ENCODE data around the gene BSPH1. TPM values are rescaled to one million over a fixed set of nuclear protein-coding genes. Genes with fewer than 3 reads are reported as not detected.
"Not testable (repeated sequence)": the region's sequence is repeated elsewhere in the genome, so short reads cannot be mapped to it uniquely, and the experiment has no call there.

The BSPH1 gene
- polyA plus RNA-seq, 6 donors from 2014 or later, result not detected

DNA sequence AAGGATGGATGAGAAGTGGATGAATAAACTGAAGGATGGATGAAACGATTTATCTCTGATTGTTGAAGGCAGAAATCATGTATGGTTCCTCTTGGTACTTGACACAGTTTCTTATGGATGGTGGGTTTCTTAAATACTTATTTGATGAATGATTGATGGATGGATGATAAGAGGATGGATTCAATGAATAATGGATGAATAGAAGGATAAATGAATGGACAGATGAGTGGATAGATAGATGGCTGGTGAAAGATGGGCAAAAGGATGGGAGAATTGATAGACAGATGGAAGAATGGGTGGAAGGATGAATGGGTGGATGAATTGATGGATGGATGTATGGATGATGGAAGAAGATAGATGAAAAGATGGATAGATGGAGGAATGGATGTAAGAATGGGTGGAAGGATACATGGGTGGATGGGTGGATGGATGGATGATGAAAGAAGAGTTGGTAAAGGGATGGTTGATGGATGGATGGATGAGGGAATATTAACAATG is 4.3 kb upstream of the BSPH1 start:
- no peaks in the 10 kb centered on the region for H3K36me3 Mint-ChIP-seq
- DNase-seq (no peak), ATAC-seq (ENCODE audit: low read depth in 2 of 2) (no peak)
- H3K9me3 Mint-ChIP-seq, result peaks cover 0 to 5% (median 2%) of the 10 kb centered on the region in 7 donors
- peaks cover 8 to 33% (median 28%) of the 10 kb centered on the region in 3 donors for H3K27me3 Mint-ChIP-seq
- H3K4me3 Mint-ChIP-seq, result no peak overlapping the region
- H3K4me1 Mint-ChIP-seq, result no peaks in the 10 kb centered on the region
- H3K27ac Mint-ChIP-seq, result peak overlapping the region in 1 of 6 donors; percentile 50

DNA sequence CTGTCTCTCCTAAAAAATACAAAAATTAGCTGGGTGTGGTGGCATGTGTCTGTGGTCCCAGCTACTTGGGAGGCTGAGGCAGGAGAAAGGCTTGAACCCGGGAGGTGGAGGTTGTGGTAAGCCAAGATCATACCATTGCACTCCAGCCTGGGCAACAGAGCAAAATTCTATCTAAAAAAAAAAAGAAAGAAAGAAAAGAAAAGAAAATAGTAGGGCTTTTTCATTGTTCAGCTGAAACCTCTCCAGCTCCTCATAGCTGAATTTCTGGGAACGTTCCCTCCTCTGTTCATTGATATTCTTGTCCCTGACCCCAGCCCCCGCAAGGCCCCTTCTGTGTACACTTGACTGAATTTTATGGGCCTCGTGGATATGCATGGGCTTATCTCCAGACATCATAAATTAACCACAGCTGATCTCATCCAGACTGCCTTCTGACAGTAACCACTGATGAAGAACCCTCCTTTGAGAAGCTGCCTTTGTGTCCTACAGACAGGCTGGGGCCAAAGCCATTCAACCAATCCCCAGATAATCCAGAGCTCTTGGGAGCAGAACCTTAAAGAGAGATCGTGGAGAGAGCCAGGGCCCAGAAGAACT is 2.3 kb upstream of the BSPH1 start, which contains the start of gene ELSPBP1:
Gene ELSPBP1, plus strand, starts transcription at position 424 of the 594 bp plus-strand sequence. CDS start 14,036 bp downstream, outside the sequence.
- H3K4me1 Mint-ChIP-seq, result no peaks in the 10 kb centered on the region
- no peaks in the 10 kb centered on the region for H3K36me3 Mint-ChIP-seq
- peaks cover 0 to 5% (median 2%) of the 10 kb centered on the region in 7 donors for H3K9me3 Mint-ChIP-seq
- DNase-seq (no peak), ATAC-seq (ENCODE audit: low read depth in 2 of 2) (no peak)
- H3K4me3 Mint-ChIP-seq, result no peak within 1 kb of the TSS
- H3K27ac Mint-ChIP-seq, result no peak within 1 kb of the TSS
- H3K27me3 Mint-ChIP-seq, result peaks cover 8 to 43% (median 39%) of the 10 kb centered on the region in 3 donors

DNA sequence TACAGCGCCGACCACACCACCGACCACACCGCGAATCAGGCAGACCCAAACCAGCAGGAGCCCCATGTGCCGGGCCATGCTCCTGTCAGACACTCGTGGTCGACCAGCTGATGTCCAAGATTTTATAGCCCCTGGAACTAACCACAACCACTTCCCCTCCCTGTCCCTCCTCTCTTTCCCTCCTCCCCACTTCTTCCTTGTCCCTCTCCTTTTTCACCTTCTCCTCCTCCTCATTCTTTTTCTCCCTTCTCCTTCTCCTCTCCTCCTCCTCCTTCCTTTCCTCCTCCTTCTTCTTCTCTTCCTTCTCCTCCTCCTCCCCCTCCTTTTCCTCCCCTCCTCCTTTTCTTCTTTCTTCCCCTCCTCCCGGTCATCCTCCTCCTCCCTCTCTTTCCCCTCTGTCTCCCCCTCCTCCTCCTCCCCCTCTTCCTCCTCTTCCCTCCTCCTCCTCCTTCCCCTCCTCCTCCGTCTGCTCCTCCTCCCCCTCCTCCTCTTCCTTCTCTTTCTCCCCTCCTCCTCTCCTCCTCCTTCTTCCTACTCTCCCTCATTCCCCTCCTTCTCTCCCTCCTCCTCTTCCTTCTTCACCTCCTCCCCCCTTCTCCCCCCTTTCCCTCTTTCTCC is 670 bp downstream of the BSPH1 start:
- Mint-ChIP-seq H3K4me1 (no peaks in the 10 kb centered on the region), H3K9me3 (peaks cover 0 to 5% (median 0%) of the 10 kb centered on the region in 7 donors), H3K4me3 (peak overlapping the region in 1 of 8 donors; percentile 56), H3K36me3 (no peaks in the 10 kb centered on the region), H3K27me3 (peaks cover 11 to 47% (median 43%) of the 10 kb centered on the region in 3 donors), H3K27ac (no peak overlapping the region)
- no peak for DNase-seq
- ATAC-seq (ENCODE audit: low read depth in 2 of 2), result no peak

DNA sequence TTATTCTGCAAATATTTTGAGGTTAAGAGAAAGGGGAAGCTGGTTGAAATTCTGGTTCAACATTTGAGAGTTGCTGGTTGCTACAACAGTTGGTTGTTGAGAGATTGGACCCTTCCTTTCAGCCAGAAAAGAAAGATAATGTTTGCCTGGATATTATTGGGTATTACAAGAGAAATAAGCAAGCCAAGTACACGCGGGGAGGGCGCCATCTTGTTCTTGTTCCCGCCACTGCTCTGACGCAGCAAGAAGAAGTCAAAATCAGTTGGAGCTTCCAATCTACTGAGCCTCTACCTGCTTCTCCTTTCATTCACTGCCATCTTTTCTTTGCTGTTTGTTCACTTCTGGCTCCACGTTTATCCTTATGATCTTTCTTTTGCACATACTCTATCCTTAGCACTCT is 18.4 kb downstream of the BSPH1 start:
- H3K27me3 Mint-ChIP-seq, result peaks cover 46 to 67% (median 53%) of the 10 kb centered on the region in 3 donors
- peaks cover 0 to 10% (median 0%) of the 10 kb centered on the region in 7 donors for H3K9me3 Mint-ChIP-seq
- H3K27ac Mint-ChIP-seq, result no peak overlapping the region
- no peaks in the 10 kb centered on the region for H3K4me1 Mint-ChIP-seq
- DNase-seq (no peak), ATAC-seq (ENCODE audit: low read depth in 2 of 2) (no peak)
- H3K4me3 Mint-ChIP-seq, result no peak overlapping the region
- no peaks in the 10 kb centered on the region for H3K36me3 Mint-ChIP-seq

DNA sequence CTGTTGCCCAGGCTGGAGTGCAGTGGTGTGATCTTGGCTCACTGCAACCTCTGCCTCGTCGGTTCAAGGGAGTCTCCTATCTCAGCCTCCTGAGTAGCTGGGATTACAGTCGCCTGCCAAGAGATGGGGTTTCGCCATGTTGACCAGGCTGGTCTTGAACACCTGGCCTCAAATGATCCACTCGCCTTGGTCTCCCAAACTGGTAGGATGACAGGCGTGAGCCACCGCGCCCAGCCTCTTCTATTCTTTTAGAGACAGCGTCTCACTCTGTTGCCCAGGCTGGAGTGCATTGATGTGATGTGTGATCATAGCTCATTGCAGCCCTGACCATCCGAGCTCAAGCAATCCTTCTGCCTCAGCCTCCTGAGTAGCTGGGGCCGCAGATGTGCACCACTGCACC is 36.0 kb downstream of the BSPH1 start:
- H3K36me3 Mint-ChIP-seq; H3K4me1 Mint-ChIP-seq; H3K9me3 Mint-ChIP-seq; ATAC-seq (ENCODE audit: low read depth in 2 of 2); DNase-seq; H3K4me3 Mint-ChIP-seq; H3K27ac Mint-ChIP-seq: not testable (repeated sequence)
- H3K27me3 Mint-ChIP-seq, result peaks cover 1 to 10% (median 9%) of the 10 kb centered on the region in 3 donors

DNA sequence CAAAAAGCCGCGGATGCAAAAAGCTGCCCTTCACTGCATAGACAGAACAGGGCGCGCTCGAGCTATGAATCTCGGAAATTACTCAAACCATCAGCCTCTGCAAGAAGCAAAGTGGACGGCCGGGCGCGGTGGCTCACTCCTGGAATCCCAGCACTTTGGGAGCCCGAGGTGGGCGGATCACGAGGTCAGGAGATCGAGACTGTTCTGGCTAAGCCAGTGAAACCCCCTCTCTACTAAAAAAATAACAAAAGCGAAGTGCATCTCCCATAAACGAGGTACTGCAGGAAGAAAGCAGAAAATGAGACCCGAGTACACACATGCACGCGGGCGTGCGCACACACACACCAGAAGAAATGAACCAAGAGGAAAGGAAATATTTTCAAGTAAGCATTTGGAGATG is 39.8 kb downstream of the BSPH1 start:
- not testable (repeated sequence) for H3K27me3 Mint-ChIP-seq; ATAC-seq (ENCODE audit: low read depth in 2 of 2); H3K4me1 Mint-ChIP-seq; H3K27ac Mint-ChIP-seq; H3K4me3 Mint-ChIP-seq; DNase-seq; H3K9me3 Mint-ChIP-seq; H3K36me3 Mint-ChIP-seq

DNA sequence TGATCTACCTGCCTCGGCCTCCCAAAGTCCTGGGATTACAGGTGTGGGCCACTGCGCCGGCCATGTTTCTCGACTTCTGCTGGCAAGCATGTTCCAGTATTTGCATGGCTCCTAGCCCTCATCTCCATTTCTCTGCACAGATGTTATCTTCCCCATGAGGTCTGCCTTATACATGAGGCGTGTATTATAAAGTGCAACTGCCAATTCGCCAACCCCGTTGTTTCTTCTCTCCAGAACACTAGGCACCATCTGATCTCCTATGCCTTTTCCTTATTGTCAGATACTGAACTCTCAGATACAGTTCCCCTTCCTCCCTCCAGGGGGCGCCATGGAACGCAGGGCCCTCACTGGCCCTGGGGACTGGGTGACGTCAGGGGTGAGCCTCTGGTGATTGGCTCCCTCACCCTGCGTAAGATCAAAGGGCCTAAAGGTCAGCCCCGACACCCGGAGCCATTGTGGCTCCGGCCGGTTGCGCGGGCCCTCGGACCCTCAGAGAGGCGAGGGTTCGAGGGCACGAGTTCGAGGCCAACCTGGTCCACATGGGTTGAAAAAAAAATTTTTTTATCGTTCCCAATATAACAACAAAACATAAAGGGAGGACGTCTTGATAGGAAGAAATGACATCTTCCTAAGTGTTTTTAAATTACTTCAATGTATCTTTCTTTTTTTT is 42.0 kb downstream of the BSPH1 start:
- not testable (repeated sequence) for H3K36me3 Mint-ChIP-seq

DNA sequence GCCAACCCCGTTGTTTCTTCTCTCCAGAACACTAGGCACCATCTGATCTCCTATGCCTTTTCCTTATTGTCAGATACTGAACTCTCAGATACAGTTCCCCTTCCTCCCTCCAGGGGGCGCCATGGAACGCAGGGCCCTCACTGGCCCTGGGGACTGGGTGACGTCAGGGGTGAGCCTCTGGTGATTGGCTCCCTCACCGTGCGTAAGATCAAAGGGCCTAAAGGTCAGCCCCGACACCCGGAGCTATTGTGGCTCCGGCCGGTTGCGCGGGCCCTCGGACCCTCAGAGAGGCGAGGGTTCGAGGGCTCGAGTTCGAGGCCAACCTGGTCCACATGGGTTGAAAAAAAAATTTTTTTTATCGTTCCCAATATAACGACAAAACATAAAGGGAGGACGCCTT is 63.4 kb downstream of the BSPH1 start:
- H3K4me3 Mint-ChIP-seq; DNase-seq; ATAC-seq (ENCODE audit: low read depth in 2 of 2); H3K9me3 Mint-ChIP-seq; H3K27ac Mint-ChIP-seq; H3K36me3 Mint-ChIP-seq; H3K27me3 Mint-ChIP-seq; H3K4me1 Mint-ChIP-seq: not testable (repeated sequence)

More for the DNA sequence above, 42.0 kb downstream of the BSPH1 start:
- H3K27me3 Mint-ChIP-seq; ATAC-seq (ENCODE audit: low read depth in 2 of 2); H3K4me1 Mint-ChIP-seq; H3K9me3 Mint-ChIP-seq; H3K27ac Mint-ChIP-seq; H3K4me3 Mint-ChIP-seq; DNase-seq: not testable (repeated sequence)

DNA sequence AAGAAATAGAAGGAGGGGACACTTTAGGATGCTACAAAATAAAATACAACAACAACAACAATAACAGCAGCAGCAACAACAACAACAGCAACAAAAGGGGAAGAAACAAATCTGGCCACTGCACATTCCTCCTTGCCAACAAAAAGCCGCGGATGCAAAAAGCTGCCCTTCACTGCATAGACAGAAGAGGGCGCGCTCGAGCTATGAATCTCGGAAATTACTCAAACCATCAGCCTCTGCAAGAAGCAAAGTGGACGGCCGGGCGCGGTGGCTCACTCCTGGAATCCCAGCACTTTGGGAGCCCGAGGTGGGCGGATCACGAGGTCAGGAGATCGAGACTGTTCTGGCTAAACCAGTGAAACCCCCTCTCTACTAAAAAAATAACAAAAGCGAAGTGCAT is 71.9 kb downstream of the BSPH1 start:
- not testable (repeated sequence) for H3K27ac Mint-ChIP-seq; H3K4me1 Mint-ChIP-seq; H3K36me3 Mint-ChIP-seq; ATAC-seq (ENCODE audit: low read depth in 2 of 2); H3K9me3 Mint-ChIP-seq; H3K4me3 Mint-ChIP-seq; H3K27me3 Mint-ChIP-seq
- peak; percentile 79 for DNase-seq

Other genes with a start within 250 kb of the BSPH1 start
- 100 to 1,000 TPM; 128 to 360 (median 285) TPM for gene NOP53, start 246.6 kb downstream of the BSPH1 start, polyA plus RNA-seq (ENCODE audit: low read depth in 6 of 6)
- 100 to 1,000 TPM in 3 of 6 donors, 10 to 100 TPM in 3; 68.2 to 131 (median 102) TPM for gene SELENOW, start 213.5 kb downstream of the BSPH1 start, polyA plus RNA-seq (ENCODE audit: low read depth in 6 of 6)
- not detected for gene TPRX1, start 187.6 kb downstream of the BSPH1 start, polyA plus RNA-seq (ENCODE audit: low read depth in 6 of 6)
- gene CRX, start 170.2 kb downstream of the BSPH1 start, polyA plus RNA-seq (ENCODE audit: low read depth in 6 of 6), result not detected
- gene TPRX2, start 132.9 kb downstream of the BSPH1 start, polyA plus RNA-seq (ENCODE audit: low read depth in 6 of 6), result not detected
- not detected for gene SULT2A1, start 105.9 kb downstream of the BSPH1 start, polyA plus RNA-seq (ENCODE audit: low read depth in 6 of 6)
- not detected for gene ELSPBP1, start 2.5 kb upstream of the BSPH1 start, polyA plus RNA-seq (ENCODE audit: low read depth in 6 of 6)
- under 1 TPM in 3 of 6 donors, not detected in 3; 0.43 to 0.56 (median 0.50) TPM for gene CABP5, start 51.9 kb upstream of the BSPH1 start, polyA plus RNA-seq (ENCODE audit: low read depth in 6 of 6)
- 10 to 100 TPM in 2 of 6 donors, 1 to 10 TPM in 3, not detected in 1; 1.6 to 18.5 (median 5.8) TPM for gene PLA2G4C, start 118.6 kb upstream of the BSPH1 start, polyA plus RNA-seq (ENCODE audit: low read depth in 6 of 6)
- 10 to 100 TPM; 13.6 to 30.9 (median 23.5) TPM for gene LIG1, start 178.2 kb upstream of the BSPH1 start, polyA plus RNA-seq (ENCODE audit: low read depth in 6 of 6)
- 1 to 10 TPM in 1 of 6 donors, under 1 TPM in 4, not detected in 1; 0.06 to 1.6 (median 0.69) TPM for gene ZSWIM9, start 178.5 kb upstream of the BSPH1 start, polyA plus RNA-seq (ENCODE audit: low read depth in 6 of 6)

All from naive B cell (primary cell).